Thoracic aorta (tissue), 2 donors: Measurements from ENCODE around the gene FAM171A1. TPM values are rescaled to one million over a fixed set of nuclear protein-coding genes. Genes with fewer than 3 reads are reported as not detected.

Experiments used
- ATAC-seq: fragments of 150-250 bp; one replicate; pipeline ENCODE4 v1.8.0; 2017; ENCODE audit warnings: low read depth; ENCODE audit not compliant: insufficient number of reproducible peaks, low FRiP score
- DNase-seq: peaks from one replicate; pipeline ENCODE4 v3.0.0-alpha.2; 2020; ENCODE audit warnings: low spot score
- H3K27ac ChIP-seq, 2 donors: fragments of 200-600 bp; sonication (generic); 1 replicate in 1 of 2; 2 replicates in 1 of 2; pipeline ENCODE4 v1.5.1; 2016; ENCODE audit warnings: mild to moderate bottlenecking in 2 of 2, moderate library complexity in 2 of 2
- H3K27me3 ChIP-seq: fragments of 200-600 bp; sonication (generic); replicated peaks from 2 replicates; pipeline ENCODE4 v1.6.0; 2016; ENCODE audit warnings: mild to moderate bottlenecking; ENCODE audit not compliant: insufficient read depth
- H3K36me3 ChIP-seq: fragments of 200-600 bp; sonication (generic); one replicate; pipeline ENCODE4 v1.5.1; 2016
- H3K4me1 ChIP-seq, 2 donors: fragments of 200-600 bp; sonication (generic); 1 replicate in 1 of 2; 2 replicates in 1 of 2; pipeline versions ENCODE4 v1.5.1 to v1.6.0; 2016; ENCODE audit warnings: low read depth in 2 of 2, mild to moderate bottlenecking in 1 of 2; ENCODE audit not compliant: control insufficient read depth in 1 of 2
- H3K4me3 ChIP-seq: fragments of 200-600 bp; sonication (generic); 2 replicates; pipeline ENCODE4 v1.5.1; 2016; ENCODE audit warnings: mild to moderate bottlenecking
- H3K9me3 ChIP-seq: fragments of 200-600 bp; sonication (generic); 2 replicates; pipeline ENCODE4 v1.5.1; 2016
- total RNA-seq, 2 donors: library from RNA; depleted of rRNA; stranded (reverse); fragments of >200 nt; gene quantifications; one replicate each; pipeline versions ENCODE4 v1.1.0 to v1.2.3, GENCODE V29; 2016
- TF ChIP-seq, protein P1 (sequence below): fragments of 200-600 bp; sonication (generic); IDR thresholded peaks from one replicate; pipeline ENCODE4 v1.5.1; 2019; ENCODE audit warnings: antibody characterized with exemption

FAM171A1 gene
- total RNA-seq, 2 donors from 2014 or later, result 14.8 to 28.7 TPM

DNA sequence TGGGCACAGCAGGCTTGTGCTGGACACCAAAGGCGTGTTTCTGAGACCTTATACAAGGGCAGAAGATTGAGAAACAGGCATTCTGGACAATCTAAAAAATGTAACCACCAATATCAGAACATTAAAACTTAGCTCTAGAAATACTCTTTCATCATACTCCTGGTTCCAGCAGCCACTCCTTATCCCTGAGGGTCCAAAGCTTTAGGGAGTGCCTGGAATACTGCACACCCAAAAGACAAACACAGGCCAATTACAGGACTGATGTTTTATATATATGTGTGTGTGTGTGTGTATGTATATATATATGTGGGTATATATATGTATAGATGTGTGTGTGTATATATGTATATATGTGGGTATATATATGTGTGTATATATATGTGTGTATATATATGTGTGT lies 39.6 kb downstream of the FAM171A1 start:
- Histone ChIP-seq H3K4me3 (no peak overlapping the region), H3K27me3 (no peaks in the 10 kb centered on the region), H3K36me3 (no peaks in the 10 kb centered on the region), H3K9me3 (no peaks in the 10 kb centered on the region), H3K4me1 (peaks cover 0 to 12% of the 10 kb centered on the region in 2 donors), H3K27ac (no peak overlapping the region)
- DNase-seq, result no peak
- ATAC-seq, result no peak
- TF ChIP-seq, protein P1, sequence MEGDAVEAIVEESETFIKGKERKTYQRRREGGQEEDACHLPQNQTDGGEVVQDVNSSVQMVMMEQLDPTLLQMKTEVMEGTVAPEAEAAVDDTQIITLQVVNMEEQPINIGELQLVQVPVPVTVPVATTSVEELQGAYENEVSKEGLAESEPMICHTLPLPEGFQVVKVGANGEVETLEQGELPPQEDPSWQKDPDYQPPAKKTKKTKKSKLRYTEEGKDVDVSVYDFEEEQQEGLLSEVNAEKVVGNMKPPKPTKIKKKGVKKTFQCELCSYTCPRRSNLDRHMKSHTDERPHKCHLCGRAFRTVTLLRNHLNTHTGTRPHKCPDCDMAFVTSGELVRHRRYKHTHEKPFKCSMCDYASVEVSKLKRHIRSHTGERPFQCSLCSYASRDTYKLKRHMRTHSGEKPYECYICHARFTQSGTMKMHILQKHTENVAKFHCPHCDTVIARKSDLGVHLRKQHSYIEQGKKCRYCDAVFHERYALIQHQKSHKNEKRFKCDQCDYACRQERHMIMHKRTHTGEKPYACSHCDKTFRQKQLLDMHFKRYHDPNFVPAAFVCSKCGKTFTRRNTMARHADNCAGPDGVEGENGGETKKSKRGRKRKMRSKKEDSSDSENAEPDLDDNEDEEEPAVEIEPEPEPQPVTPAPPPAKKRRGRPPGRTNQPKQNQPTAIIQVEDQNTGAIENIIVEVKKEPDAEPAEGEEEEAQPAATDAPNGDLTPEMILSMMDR, result no peak

GRCh38 chr10:15329437-15329836 lies 41.7 kb downstream of the FAM171A1 start:
- Histone ChIP-seq H3K9me3 (no peaks in the 10 kb centered on the region), H3K27me3 (no peaks in the 10 kb centered on the region), H3K4me3 (no peak overlapping the region), H3K36me3 (no peaks in the 10 kb centered on the region), H3K27ac (no peak overlapping the region), H3K4me1 (no peaks in the 10 kb centered on the region)
- TF ChIP-seq, protein P1, result no peak
- ATAC-seq, result no peak
- DNase-seq, result no peak

- DNase-seq (no peak), ATAC-seq (no peak)
- H3K4me1 ChIP-seq, result peaks cover 13 to 26% of the 10 kb centered on the region in 2 donors
- no peak overlapping the region for H3K4me3 ChIP-seq
- H3K27me3 ChIP-seq, result no peaks in the 10 kb centered on the region
- H3K9me3 ChIP-seq, result no peaks in the 10 kb centered on the region
- TF ChIP-seq, protein P1, result no peak
- H3K36me3 ChIP-seq, result no peaks in the 10 kb centered on the region
- H3K27ac ChIP-seq, result no peak overlapping the region
These were observed 45.2 kb downstream of the FAM171A1 start for GRCh38 chr10:15325944-15326284.

GRCh38 chr10:15325243-15325943 lies 45.7 kb downstream of the FAM171A1 start:
- Histone ChIP-seq H3K4me3 (no peak overlapping the region), H3K9me3 (no peaks in the 10 kb centered on the region), H3K27ac (no peak overlapping the region), H3K36me3 (no peaks in the 10 kb centered on the region), H3K4me1 (peaks cover 16 to 31% of the 10 kb centered on the region in 2 donors), H3K27me3 (no peaks in the 10 kb centered on the region)
- TF ChIP-seq, protein P1, result no peak
- no peak for ATAC-seq
- no peak for DNase-seq

DNA sequence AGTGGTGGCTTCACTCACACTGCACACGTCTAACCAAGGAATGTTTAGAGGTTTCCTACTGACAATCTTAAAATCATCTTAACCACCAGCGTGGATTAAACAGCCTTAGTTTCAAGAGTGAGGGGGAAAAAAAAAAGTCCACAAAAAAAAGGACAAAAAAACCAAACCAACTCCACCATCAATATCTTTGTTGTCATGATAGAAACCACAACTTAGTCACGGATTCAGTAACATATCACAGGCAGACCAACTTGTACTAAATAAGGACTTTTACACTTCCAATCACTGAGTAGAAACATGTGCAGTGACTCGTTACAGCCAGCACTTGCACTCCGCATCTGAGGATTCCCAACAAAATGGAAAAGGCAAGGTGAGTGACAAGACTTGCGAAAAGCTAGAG lies 46.5 kb downstream of the FAM171A1 start:
- TF ChIP-seq, protein P1, result no peak
- Histone ChIP-seq H3K9me3 (no peaks in the 10 kb centered on the region), H3K27me3 (no peaks in the 10 kb centered on the region), H3K4me3 (no peak overlapping the region), H3K27ac (no peak overlapping the region), H3K36me3 (no peaks in the 10 kb centered on the region), H3K4me1 (peaks cover 16 to 36% of the 10 kb centered on the region in 2 donors)
- DNase-seq (no peak), ATAC-seq (no peak)
